ENCODE results near the gene SRCAP.

Gene SRCAP

DNA sequence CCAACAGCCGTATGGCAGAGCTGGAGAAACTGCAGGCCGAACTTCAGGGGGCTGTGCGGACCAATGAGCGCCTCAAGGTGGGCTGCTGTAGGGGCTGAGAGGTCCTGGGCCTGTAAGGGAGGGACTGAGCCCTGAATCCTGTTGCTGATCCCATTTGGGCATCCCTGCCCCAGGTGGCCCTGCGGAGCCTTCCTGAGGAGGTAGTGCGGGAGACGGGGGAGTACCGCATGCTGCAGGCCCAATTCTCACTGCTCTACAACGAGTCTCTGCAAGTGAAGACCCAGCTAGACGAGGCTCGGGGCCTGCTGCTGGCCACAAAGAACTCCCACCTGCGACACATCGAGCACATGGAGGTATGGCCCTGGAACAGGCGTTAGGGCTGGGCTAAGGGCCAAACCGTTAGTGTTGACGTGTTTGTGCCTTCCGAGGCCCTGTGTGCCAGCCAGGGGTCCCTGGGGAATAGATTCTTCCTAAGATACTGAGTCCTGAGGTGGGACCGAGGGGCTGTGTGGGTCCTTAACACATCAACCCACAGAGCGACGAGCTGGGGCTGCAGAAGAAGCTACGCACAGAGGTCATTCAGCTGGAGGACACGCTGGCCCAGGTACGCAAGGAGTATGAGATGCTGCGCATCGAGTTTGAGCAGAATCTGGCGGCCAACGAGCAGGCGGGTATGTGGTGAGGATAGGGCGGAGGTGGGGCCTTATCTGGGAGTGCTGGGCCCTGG, 67.4 kb downstream of the SRCAP start:
- no peaks in the 10 kb centered on the region for H3K27me3 ChIP-seq (ENCODE audit: insufficient read depth, low read depth)
- no peaks in the 10 kb centered on the region for H4K20me1 ChIP-seq (ENCODE audit: insufficient read depth)
- H3K4me2 ChIP-seq, result no peak overlapping the region
- TF ChIP-seq, protein P1, sequence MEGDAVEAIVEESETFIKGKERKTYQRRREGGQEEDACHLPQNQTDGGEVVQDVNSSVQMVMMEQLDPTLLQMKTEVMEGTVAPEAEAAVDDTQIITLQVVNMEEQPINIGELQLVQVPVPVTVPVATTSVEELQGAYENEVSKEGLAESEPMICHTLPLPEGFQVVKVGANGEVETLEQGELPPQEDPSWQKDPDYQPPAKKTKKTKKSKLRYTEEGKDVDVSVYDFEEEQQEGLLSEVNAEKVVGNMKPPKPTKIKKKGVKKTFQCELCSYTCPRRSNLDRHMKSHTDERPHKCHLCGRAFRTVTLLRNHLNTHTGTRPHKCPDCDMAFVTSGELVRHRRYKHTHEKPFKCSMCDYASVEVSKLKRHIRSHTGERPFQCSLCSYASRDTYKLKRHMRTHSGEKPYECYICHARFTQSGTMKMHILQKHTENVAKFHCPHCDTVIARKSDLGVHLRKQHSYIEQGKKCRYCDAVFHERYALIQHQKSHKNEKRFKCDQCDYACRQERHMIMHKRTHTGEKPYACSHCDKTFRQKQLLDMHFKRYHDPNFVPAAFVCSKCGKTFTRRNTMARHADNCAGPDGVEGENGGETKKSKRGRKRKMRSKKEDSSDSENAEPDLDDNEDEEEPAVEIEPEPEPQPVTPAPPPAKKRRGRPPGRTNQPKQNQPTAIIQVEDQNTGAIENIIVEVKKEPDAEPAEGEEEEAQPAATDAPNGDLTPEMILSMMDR (conservative IDR thresholded peaks at IDR 0.05; ENCODE audit: low read depth, low read length), result no peak
- H2AFZ ChIP-seq (ENCODE audit: low read depth), result no peak overlapping the region
- no peak overlapping the region for H3K4me3 ChIP-seq (IDR thresholded peaks at IDR 0.05; ENCODE audit: insufficient read depth, low read depth, low read length)
- H3K4me1 ChIP-seq (ENCODE audit: low read depth, poor library complexity, severe bottlenecking), result peaks cover 13% of the 10 kb centered on the region
- no peak overlapping the region for H3K27ac ChIP-seq
- peaks cover 19% of the 10 kb centered on the region for H3K79me2 ChIP-seq (ENCODE audit: insufficient read depth, low read depth)
- no peak overlapping the region for H3K9ac ChIP-seq
- peaks cover 24% of the 10 kb centered on the region for H3K36me3 ChIP-seq (ENCODE audit: insufficient read depth)

DNA sequence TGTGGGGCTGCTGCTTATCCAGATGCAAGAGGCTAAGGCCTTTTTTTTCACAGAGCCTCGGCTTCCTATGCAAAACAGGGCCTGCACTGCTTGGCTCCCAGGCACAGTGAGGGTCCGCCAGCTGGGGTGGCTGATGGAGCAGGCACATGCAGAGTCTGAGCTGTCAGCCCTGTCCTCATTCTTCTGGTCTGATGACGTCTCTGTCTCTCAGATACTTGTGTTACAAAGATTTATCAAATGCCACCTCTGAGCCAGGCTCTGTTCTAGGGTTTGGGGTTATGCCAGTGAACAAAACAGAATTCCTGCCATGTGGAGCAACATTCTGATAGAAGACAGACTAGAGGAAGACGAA, 67.9 kb downstream of the SRCAP start:
- Histone ChIP-seq H3K36me3 (ENCODE audit: insufficient read depth) (peaks cover 24% of the 10 kb centered on the region), H4K20me1 (ENCODE audit: insufficient read depth) (no peaks in the 10 kb centered on the region)

DNA sequence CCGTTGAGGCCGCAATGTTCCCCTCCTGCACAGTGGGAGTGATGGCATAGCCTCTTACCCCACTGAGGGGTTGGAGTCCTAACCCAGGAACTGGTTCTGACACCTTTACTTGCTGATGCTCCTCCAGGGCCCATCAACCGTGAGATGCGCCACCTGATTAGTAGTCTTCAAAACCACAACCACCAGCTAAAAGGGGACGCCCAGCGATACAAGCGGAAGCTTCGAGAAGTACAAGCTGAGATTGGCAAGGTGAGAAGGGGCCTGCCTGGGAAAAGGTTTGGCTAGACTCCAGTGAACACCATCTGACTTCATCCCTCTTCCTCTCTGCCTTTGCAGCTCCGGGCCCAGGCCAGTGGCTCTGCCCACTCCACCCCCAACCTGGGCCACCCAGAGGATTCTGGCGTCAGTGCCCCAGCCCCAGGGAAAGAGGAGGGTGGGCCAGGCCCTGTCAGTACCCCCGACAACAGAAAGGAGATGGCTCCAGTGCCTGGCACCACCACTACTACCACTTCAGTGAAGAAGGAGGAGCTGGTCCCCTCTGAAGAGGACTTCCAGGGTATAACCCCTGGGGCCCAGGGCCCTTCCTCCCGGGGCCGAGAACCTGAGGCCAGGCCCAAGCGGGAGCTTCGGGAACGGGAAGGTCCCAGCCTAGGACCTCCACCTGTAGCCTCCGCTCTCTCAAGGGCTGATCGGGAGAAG, 68.9 kb downstream of the SRCAP start:
- Histone ChIP-seq H3K4me1 (ENCODE audit: low read depth, poor library complexity, severe bottlenecking) (peaks cover 9% of the 10 kb centered on the region), H3K79me2 (ENCODE audit: insufficient read depth, low read depth) (peaks cover 10% of the 10 kb centered on the region), H3K4me2 (no peak overlapping the region), H3K36me3 (ENCODE audit: insufficient read depth) (peaks cover 24% of the 10 kb centered on the region), H3K4me3 (IDR thresholded peaks at IDR 0.05; ENCODE audit: insufficient read depth, low read depth, low read length) (no peak overlapping the region), H3K27ac (no peak overlapping the region), H3K27me3 (ENCODE audit: insufficient read depth, low read depth) (no peaks in the 10 kb centered on the region), H3K9ac (no peak overlapping the region), H2AFZ (ENCODE audit: low read depth) (no peak overlapping the region), H4K20me1 (ENCODE audit: insufficient read depth) (no peaks in the 10 kb centered on the region)
- TF ChIP-seq, protein P1 (conservative IDR thresholded peaks at IDR 0.05; ENCODE audit: low read depth, low read length), result no peak

More for the DNA sequence above, 67.9 kb downstream of the SRCAP start:
- no peak overlapping the region for H3K4me3 ChIP-seq (IDR thresholded peaks at IDR 0.05; ENCODE audit: insufficient read depth, low read depth, low read length)
- H3K4me2 ChIP-seq, result no peak overlapping the region
- H3K9ac ChIP-seq, result no peak overlapping the region
- peaks cover 19% of the 10 kb centered on the region for H3K79me2 ChIP-seq (ENCODE audit: insufficient read depth, low read depth)
- no peak overlapping the region for H2AFZ ChIP-seq (ENCODE audit: low read depth)
- TF ChIP-seq, protein P1 (conservative IDR thresholded peaks at IDR 0.05; ENCODE audit: low read depth, low read length), result no peak
- no peaks in the 10 kb centered on the region for H3K27me3 ChIP-seq (ENCODE audit: insufficient read depth, low read depth)
- H3K27ac ChIP-seq, result no peak overlapping the region
- peaks cover 13% of the 10 kb centered on the region for H3K4me1 ChIP-seq (ENCODE audit: low read depth, poor library complexity, severe bottlenecking)

DNA sequence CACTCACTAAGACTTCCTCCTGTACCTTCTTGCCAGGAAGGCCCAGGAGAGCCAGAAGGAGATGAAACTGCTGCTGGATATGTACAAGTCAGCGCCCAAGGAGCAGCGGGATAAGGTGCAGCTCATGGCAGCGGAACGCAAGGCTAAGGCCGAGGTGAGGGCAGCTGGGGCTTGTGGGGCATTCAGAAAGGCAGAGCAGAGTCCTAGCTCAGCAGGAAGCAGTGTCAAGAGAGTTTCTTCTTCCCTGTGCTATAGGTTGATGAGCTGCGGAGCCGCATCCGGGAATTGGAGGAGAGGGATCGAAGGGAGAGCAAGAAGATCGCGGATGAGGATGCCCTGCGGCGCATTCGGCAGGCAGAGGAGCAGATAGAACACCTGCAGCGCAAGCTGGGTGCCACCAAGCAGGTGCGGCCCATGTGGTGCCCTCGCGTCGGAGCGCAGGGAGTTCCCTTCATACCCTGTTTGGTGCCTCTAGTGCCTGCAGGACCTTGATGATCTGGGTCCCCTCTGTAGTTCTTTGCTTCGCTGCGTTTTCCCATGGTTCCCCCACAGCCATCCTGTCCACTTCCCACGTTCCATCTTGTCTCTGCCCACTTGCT, 69.7 kb downstream of the SRCAP start:
- Histone ChIP-seq H3K27ac (no peak overlapping the region), H3K79me2 (ENCODE audit: insufficient read depth, low read depth) (peaks cover 3% of the 10 kb centered on the region), H2AFZ (ENCODE audit: low read depth) (no peak overlapping the region), H4K20me1 (ENCODE audit: insufficient read depth) (no peaks in the 10 kb centered on the region), H3K36me3 (ENCODE audit: insufficient read depth) (peaks cover 24% of the 10 kb centered on the region), H3K4me1 (ENCODE audit: low read depth, poor library complexity, severe bottlenecking) (peaks cover 1% of the 10 kb centered on the region), H3K27me3 (ENCODE audit: insufficient read depth, low read depth) (no peaks in the 10 kb centered on the region), H3K4me3 (IDR thresholded peaks at IDR 0.05; ENCODE audit: insufficient read depth, low read depth, low read length) (no peak overlapping the region), H3K9ac (no peak overlapping the region), H3K4me2 (no peak overlapping the region)
- TF ChIP-seq, protein P1 (conservative IDR thresholded peaks at IDR 0.05; ENCODE audit: low read depth, low read length), result no peak

All from KMS-11 (cell line).